NCI-H510A treated with DMSO at 0.1 percent for 48 hours (cell line): Measurements from ENCODE around the gene ELL3.
"Not testable (repeated sequence)": the region's sequence is repeated elsewhere in the genome, so short reads cannot be mapped to it uniquely, and the experiment has no call there.

ENCODE experiments used
- DNase-seq: peaks from one replicate; lab custom pipeline; 2025; lab: John Stamatoyannopoulos, UW

ELL3 gene

GRCh38 chr15:43791993-43792760 lies 15.4 kb upstream of the ELL3 start, which contains the start of gene SERF2:
SERF2 (plus strand) TSS chr15:43792320; CDS start chr15:43792377, 57 bp downstream.
- peak; percentile 85 for DNase-seq

- DNase-seq = no peak
These were observed 12.6 kb upstream of the ELL3 start for GRCh38 chr15:43789409-43789808.

- no peak for DNase-seq
These were observed 2.2 kb upstream of the ELL3 start for GRCh38 chr15:43779016-43779415.

GRCh38 chr15:43777267-43777914 lies 625 bp upstream of the ELL3 start:
- peak; percentile 85 for DNase-seq

GRCh38 chr15:43776101-43776717 lies 557 bp downstream of the ELL3 start:
- peak; percentile 45 for DNase-seq

GRCh38 chr15:43775411-43775965 lies 1.3 kb downstream of the ELL3 start:
- DNase-seq = peak; percentile 54

GRCh38 chr15:43774062-43774461 lies 2.7 kb downstream of the ELL3 start:
- no peak for DNase-seq

- DNase-seq = no peak
These were observed 4.1 kb downstream of the ELL3 start for GRCh38 chr15:43772624-43773023.

- DNase-seq = no peak
These were observed 5.0 kb downstream of the ELL3 start for GRCh38 chr15:43771816-43772215.

- DNase-seq = peak; percentile 34
These were observed 7.1 kb downstream of the ELL3 start for GRCh38 chr15:43769584-43770228.

GRCh38 chr15:43763819-43764446 lies 12.8 kb downstream of the ELL3 start:
- no peak for DNase-seq

- no peak for DNase-seq
These were observed 13.9 kb downstream of the ELL3 start for GRCh38 chr15:43762824-43763223.

GRCh38 chr15:43751885-43752284 lies 24.9 kb downstream of the ELL3 start:
- no peak for DNase-seq

- no peak for DNase-seq
These were observed 26.9 kb downstream of the ELL3 start for GRCh38 chr15:43749690-43750345.

- DNase-seq = no peak
These were observed 28.4 kb downstream of the ELL3 start for GRCh38 chr15:43748376-43748775.

GRCh38 chr15:43746903-43747309 lies 29.9 kb downstream of the ELL3 start:
- DNase-seq = peak; percentile 30

- DNase-seq = peak; percentile 48
These were observed 30.4 kb downstream of the ELL3 start, which contains the start of gene PDIA3 for GRCh38 chr15:43746245-43746902. PDIA3 (plus strand) TSS chr15:43746438; CDS start chr15:43746540, 102 bp downstream.

GRCh38 chr15:43735416-43735815 lies 41.4 kb downstream of the ELL3 start:
- no peak for DNase-seq

GRCh38 chr15:43728053-43728725 lies 48.6 kb downstream of the ELL3 start:
- not testable (repeated sequence) for DNase-seq

GRCh38 chr15:43726306-43726705 lies 50.5 kb downstream of the ELL3 start:
- DNase-seq = not testable (repeated sequence)
